PC-3 (cell line): ENCODE data around the gene EXOC2.

Experiments used
- EZH2 ChIP-seq: fragments of 300-600 bp; sonication (generic); IDR thresholded peaks from one replicate; pipeline ENCODE4 v1.6.1; 2017; ENCODE audit warnings: antibody characterized with exemption, mild to moderate bottlenecking, low read length; ENCODE audit not compliant: unreplicated experiment
- EZH2phosphoT487 ChIP-seq: fragments of 300-600 bp; sonication (generic); IDR thresholded peaks from 2 replicates; pipeline ENCODE4 v1.6.1; 2018; ENCODE audit warnings: mild to moderate bottlenecking, antibody characterized with exemption, low read length, borderline replicate concordance
- TF ChIP-seq, protein P1 (sequence below): fragments of 300-600 bp; sonication (generic); conservative IDR thresholded peaks from 2 replicates; pipeline ENCODE4 v1.5.1; 2017; ENCODE audit warnings: antibody characterized with exemption, low read depth, mild to moderate bottlenecking, low read length

DNA sequence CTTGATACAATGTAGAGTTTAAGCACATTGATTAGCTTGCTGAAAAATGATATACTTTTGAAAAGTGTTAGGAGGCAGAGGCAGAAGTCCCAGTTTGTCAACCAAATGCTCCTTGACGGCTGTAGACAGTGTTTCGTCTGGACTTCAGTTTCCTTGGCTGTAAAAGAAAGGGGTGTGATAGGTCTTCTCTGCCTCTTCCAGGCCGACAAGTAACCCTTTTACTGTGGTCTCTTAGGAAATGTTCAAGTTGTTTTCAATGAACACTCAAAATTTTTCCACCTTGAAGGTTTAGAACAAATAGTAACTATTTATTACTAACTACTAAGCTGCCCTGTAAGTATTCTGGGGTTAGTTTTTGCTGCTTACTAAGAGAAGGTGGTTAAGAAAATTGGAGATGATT, 179.0 kb downstream of the EXOC2 start:
- TF ChIP-seq, protein P1, sequence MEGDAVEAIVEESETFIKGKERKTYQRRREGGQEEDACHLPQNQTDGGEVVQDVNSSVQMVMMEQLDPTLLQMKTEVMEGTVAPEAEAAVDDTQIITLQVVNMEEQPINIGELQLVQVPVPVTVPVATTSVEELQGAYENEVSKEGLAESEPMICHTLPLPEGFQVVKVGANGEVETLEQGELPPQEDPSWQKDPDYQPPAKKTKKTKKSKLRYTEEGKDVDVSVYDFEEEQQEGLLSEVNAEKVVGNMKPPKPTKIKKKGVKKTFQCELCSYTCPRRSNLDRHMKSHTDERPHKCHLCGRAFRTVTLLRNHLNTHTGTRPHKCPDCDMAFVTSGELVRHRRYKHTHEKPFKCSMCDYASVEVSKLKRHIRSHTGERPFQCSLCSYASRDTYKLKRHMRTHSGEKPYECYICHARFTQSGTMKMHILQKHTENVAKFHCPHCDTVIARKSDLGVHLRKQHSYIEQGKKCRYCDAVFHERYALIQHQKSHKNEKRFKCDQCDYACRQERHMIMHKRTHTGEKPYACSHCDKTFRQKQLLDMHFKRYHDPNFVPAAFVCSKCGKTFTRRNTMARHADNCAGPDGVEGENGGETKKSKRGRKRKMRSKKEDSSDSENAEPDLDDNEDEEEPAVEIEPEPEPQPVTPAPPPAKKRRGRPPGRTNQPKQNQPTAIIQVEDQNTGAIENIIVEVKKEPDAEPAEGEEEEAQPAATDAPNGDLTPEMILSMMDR: no peak
- TF ChIP-seq EZH2: no peak
- TF ChIP-seq EZH2phosphoT487: no peak
